ENCODE results near the gene NT5DC3. TPM values are rescaled to one million over a fixed set of nuclear protein-coding genes. Genes with fewer than 3 reads are reported as not detected.

The NT5DC3 gene
- total RNA-seq, 1 experiment from 2014 or later: 19.7 TPM

DNA sequence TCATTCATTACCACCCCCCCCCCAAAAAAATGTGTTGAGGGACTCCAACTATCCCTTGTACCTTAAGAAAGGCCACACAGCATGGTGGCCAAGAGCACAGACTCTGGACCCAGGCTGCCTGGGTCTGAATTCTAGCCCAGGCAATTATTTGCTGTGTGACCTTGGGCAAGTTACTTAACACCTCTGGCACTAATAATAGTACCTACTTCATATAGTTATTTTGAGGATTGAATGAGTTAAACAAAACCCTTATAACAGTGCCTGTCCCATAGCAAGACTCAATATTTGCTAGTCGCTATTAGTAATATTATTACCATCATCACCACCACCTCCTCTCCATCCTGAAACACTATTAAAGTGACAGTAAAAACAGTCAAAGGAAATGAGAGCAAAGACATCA, 37.2 kb downstream of the NT5DC3 start:
- ChIA-PET POLR2A (ENCODE audit: low non-redundant PET) (no interaction called here), CTCF (no interaction called here)
- Histone ChIP-seq H3K27ac (ENCODE audit: low read depth, low read length, poor library complexity, severe bottlenecking) (no peak overlapping the region), H3K9me3 (ENCODE audit: low read depth, low read length, poor library complexity, severe bottlenecking) (peaks cover 5% of the 10 kb centered on the region), H3K4me1 (ENCODE audit: insufficient read depth, low read length, poor library complexity, severe bottlenecking) (peaks cover 35% of the 10 kb centered on the region), H3K4me3 (ENCODE audit: low read depth, low read length, poor library complexity, severe bottlenecking) (no peak overlapping the region), H3K27me3 (replicated peaks; ENCODE audit: insufficient read depth, low read depth, low read length, poor library complexity) (no peaks in the 10 kb centered on the region), H3K36me3 (ENCODE audit: insufficient read depth, low read length, poor library complexity, severe bottlenecking) (peaks cover 3% of the 10 kb centered on the region)
- no peak for DNase-seq (ENCODE audit: low spot score)
- BruUV-seq (replicated peaks): no TSS peak
- intact Hi-C loops (cut with micrococcal nuclease; ENCODE audit: unreplicated experiment): loop anchor here (5.0 kb wide), 1 partner anchor 33 kb away; no protein-coding TSS in a partner anchor
- TF ChIP-seq EZH2 (IDR thresholded peaks at IDR 0.05; ENCODE audit: borderline replicate concordance, low read depth, low read length, poor library complexity, severe bottlenecking): no peak
- TF ChIP-seq, protein P1, sequence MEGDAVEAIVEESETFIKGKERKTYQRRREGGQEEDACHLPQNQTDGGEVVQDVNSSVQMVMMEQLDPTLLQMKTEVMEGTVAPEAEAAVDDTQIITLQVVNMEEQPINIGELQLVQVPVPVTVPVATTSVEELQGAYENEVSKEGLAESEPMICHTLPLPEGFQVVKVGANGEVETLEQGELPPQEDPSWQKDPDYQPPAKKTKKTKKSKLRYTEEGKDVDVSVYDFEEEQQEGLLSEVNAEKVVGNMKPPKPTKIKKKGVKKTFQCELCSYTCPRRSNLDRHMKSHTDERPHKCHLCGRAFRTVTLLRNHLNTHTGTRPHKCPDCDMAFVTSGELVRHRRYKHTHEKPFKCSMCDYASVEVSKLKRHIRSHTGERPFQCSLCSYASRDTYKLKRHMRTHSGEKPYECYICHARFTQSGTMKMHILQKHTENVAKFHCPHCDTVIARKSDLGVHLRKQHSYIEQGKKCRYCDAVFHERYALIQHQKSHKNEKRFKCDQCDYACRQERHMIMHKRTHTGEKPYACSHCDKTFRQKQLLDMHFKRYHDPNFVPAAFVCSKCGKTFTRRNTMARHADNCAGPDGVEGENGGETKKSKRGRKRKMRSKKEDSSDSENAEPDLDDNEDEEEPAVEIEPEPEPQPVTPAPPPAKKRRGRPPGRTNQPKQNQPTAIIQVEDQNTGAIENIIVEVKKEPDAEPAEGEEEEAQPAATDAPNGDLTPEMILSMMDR (conservative IDR thresholded peaks at IDR 0.05; ENCODE audit: low read depth, low read length): no peak

DNA sequence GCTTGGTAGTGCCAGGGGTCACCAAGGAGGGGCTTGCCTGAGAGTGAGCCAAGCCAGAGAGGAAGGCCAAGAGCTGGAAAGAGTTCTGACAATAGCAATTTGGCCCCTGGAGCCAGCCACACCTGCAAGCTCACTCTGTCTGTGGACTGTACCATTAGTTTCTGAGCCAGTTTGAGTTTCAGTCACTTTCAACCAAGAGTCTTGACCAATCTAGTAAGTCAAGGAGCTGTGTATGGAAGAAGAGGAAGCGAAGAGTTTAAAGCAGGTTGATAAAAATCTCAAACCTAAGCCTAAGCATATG, 38.5 kb downstream of the NT5DC3 start:
- no TSS peak for BruUV-seq (replicated peaks)
- Histone ChIP-seq H3K27me3 (replicated peaks; ENCODE audit: insufficient read depth, low read depth, low read length, poor library complexity) (no peaks in the 10 kb centered on the region), H3K4me1 (ENCODE audit: insufficient read depth, low read length, poor library complexity, severe bottlenecking) (peaks cover 44% of the 10 kb centered on the region), H3K36me3 (ENCODE audit: insufficient read depth, low read length, poor library complexity, severe bottlenecking) (peaks cover 7% of the 10 kb centered on the region), H3K27ac (ENCODE audit: low read depth, low read length, poor library complexity, severe bottlenecking) (peak overlapping the region; percentile 31), H3K9me3 (ENCODE audit: low read depth, low read length, poor library complexity, severe bottlenecking) (peaks cover 6% of the 10 kb centered on the region), H3K4me3 (ENCODE audit: low read depth, low read length, poor library complexity, severe bottlenecking) (no peak overlapping the region)
- no peak for DNase-seq (ENCODE audit: low spot score)
- TF ChIP-seq EZH2 (IDR thresholded peaks at IDR 0.05; ENCODE audit: borderline replicate concordance, low read depth, low read length, poor library complexity, severe bottlenecking): no peak
- TF ChIP-seq, protein P1 (conservative IDR thresholded peaks at IDR 0.05; ENCODE audit: low read depth, low read length): no peak
- ChIA-PET POLR2A (ENCODE audit: low non-redundant PET) (no interaction called here), CTCF (no interaction called here)
- intact Hi-C loops (cut with micrococcal nuclease; ENCODE audit: unreplicated experiment): loop anchor here (5.0 kb wide), 1 partner anchor 35 kb away; no protein-coding TSS in a partner anchor

DNA sequence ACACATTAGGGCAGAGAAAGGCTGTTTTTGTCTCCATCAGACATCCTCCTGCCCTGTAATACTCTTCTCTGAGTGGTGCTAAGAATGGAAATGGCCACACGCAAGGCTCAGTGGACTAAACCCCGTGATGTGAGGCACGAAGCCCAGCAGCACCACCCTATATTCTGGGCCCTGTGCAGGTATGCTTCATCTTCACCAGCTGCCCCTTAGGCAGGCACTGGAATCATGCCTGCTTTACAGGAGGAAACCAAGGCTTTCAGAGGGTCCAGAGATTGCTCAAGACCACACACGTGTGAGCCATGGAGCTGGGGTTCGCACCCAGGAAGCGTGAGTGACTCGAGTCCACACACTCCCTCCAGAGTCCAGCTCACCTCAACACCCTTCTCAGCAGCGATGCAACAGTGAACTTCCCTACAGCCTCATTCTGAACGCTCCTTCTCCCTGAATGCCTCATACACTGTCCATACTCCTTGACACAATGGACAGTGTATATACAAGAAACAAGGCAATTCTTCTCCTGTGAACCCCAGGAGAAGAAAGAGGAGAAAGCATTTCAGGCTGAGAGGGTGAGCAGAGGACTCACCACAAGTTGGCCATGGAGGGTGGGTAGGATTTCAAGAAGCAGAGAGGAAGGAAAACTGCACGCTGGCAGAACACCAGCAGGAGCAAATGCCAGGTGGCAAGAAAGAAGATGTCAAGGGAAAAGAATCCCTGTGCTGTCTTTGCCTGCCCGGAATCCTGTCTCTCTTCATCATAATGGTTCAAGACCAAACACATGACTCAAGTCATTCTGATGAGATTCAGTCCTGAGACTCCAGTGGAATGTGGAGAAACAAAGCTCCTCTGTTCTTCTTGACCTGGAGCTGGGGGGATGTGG, 39.1 kb downstream of the NT5DC3 start:
- TF ChIP-seq, protein P1 (conservative IDR thresholded peaks at IDR 0.05; ENCODE audit: low read depth, low read length): no peak
- no peak for TF ChIP-seq EZH2 (IDR thresholded peaks at IDR 0.05; ENCODE audit: borderline replicate concordance, low read depth, low read length, poor library complexity, severe bottlenecking)
- Histone ChIP-seq H3K9me3 (ENCODE audit: low read depth, low read length, poor library complexity, severe bottlenecking) (peaks cover 6% of the 10 kb centered on the region), H3K4me3 (ENCODE audit: low read depth, low read length, poor library complexity, severe bottlenecking) (no peak overlapping the region), H3K27me3 (replicated peaks; ENCODE audit: insufficient read depth, low read depth, low read length, poor library complexity) (no peaks in the 10 kb centered on the region), H3K4me1 (ENCODE audit: insufficient read depth, low read length, poor library complexity, severe bottlenecking) (peaks cover 50% of the 10 kb centered on the region), H3K27ac (ENCODE audit: low read depth, low read length, poor library complexity, severe bottlenecking) (peak overlapping the region; percentile 31), H3K36me3 (ENCODE audit: insufficient read depth, low read length, poor library complexity, severe bottlenecking) (peaks cover 7% of the 10 kb centered on the region)
- POLR2A ChIA-PET (ENCODE audit: low non-redundant PET): no interaction called here
- no peak for DNase-seq (ENCODE audit: low spot score)
- CTCF ChIA-PET: no interaction called here
- intact Hi-C loops (cut with micrococcal nuclease; ENCODE audit: unreplicated experiment): loop anchor here (5.0 kb wide), 1 partner anchor 35 kb away; no protein-coding TSS in a partner anchor
- no TSS peak for BruUV-seq (replicated peaks)

Measured in A673 (cell line).